Breast epithelium (tissue), 4 donors: ENCODE measurements around the gene NIPAL1. TPM values are rescaled to one million over a fixed set of nuclear protein-coding genes. Genes with fewer than 3 reads are reported as not detected.

Source experiments
- DNase-seq, 2 donors: peaks; one replicate each; pipeline ENCODE4 v3.0.0-alpha.2; 2019; ENCODE audit warnings: low spot score in 2 of 2
- H3K27ac ChIP-seq, 2 donors: fragments of 200-600 bp; sonication (generic) in 1 of 2; one replicate each; pipeline ENCODE4 v1.5.1; 2016 to 2019; ENCODE audit warnings: mild to moderate bottlenecking in 1 of 2
- H3K27me3 ChIP-seq, 2 donors: fragments of 200-600 bp; sonication (generic) in 1 of 2; one replicate each; pipeline versions ENCODE4 v1.5.1 to v1.6.0; 2017 to 2019; ENCODE audit warnings: control low read depth in 1 of 2, mild to moderate bottlenecking in 1 of 2
- H3K36me3 ChIP-seq: fragments of 200-600 bp; one replicate; pipeline ENCODE4 v1.5.1; 2019
- H3K4me1 ChIP-seq, 2 donors: fragments of 200-600 bp; sonication (generic); one replicate each; pipeline ENCODE4 v1.5.1; 2016 to 2019; ENCODE audit warnings: control low read depth in 1 of 2
- H3K4me3 ChIP-seq, 3 donors: fragments of 200-600 bp; sonication (generic); 1 replicate in 2 of 3; 2 replicates in 1 of 3; pipeline ENCODE4 v1.5.1; 2016 to 2019; ENCODE audit warnings: mild to moderate bottlenecking in 3 of 3, moderate library complexity in 2 of 3
- H3K9me3 ChIP-seq, 2 donors: fragments of 200-600 bp; sonication (generic) in 1 of 2; one replicate each; pipeline ENCODE4 v1.5.1; 2016 to 2019; ENCODE audit warnings: control low read depth in 1 of 2
- CTCF ChIP-seq, 3 donors: fragments of 450-650 bp; IDR thresholded peaks; one replicate each; pipeline ENCODE4 v1.5.1; 2016 to 2017; ENCODE audit warnings: antibody characterized with exemption in 3 of 3, mild to moderate bottlenecking in 3 of 3, moderate library complexity in 3 of 3
- POLR2A ChIP-seq: fragments of 450-650 bp; IDR thresholded peaks from one replicate; pipeline ENCODE4 v1.6.1; 2016; ENCODE audit warnings: antibody characterized with exemption, mild to moderate bottlenecking, moderate library complexity
- POLR2AphosphoS5 ChIP-seq, 3 donors: sonication (generic); formaldehyde crosslinking; IDR thresholded peaks; one replicate each; pipeline ENCODE4 v1.6.1; 2017; ENCODE audit warnings: antibody characterized with exemption in 3 of 3
- intact Hi-C: fragments of 100-400 bp; cut with DNase I; formaldehyde crosslinking; loops from one replicate; pipeline ENCODE4 v1.15.1; 2023; ENCODE audit warnings: low total_unique reads
- total RNA-seq, 3 donors: library from RNA; depleted of rRNA; stranded (reverse); fragments of >200 nt; gene quantifications; one replicate each; pipeline ENCODE4 v1.1.0, GENCODE V29; 2016

NIPAL1 gene
- total RNA-seq, 3 donors from 2014 or later = under 0.01 to 9.4 (median 2.0) TPM

GRCh38 chr4:48064349-48064748, 47.8 kb downstream of the NIPAL1 start:
- Histone ChIP-seq H3K4me1 (no peaks in the 10 kb centered on the region), H3K9me3 (no peaks in the 10 kb centered on the region), H3K27me3 (no peaks in the 10 kb centered on the region), H3K36me3 (no peaks in the 10 kb centered on the region), H3K27ac (no peak overlapping the region), H3K4me3 (no peak overlapping the region)
- intact Hi-C loops = no loop called here
- DNase-seq = no peak
- TF ChIP-seq CTCF (IDR thresholded peaks at IDR 0.05) = no peak
- no peak for TF ChIP-seq POLR2A
- TF ChIP-seq POLR2AphosphoS5 (IDR thresholded peaks at IDR 0.05) = no peak

- H3K4me1 ChIP-seq = no peaks in the 10 kb centered on the region
- H3K36me3 ChIP-seq = no peaks in the 10 kb centered on the region
- DNase-seq = no peak
- H3K27ac ChIP-seq = no peak overlapping the region
- intact Hi-C loops = no loop called here
- H3K9me3 ChIP-seq = no peaks in the 10 kb centered on the region
- H3K27me3 ChIP-seq = no peaks in the 10 kb centered on the region
- no peak for TF ChIP-seq CTCF (IDR thresholded peaks at IDR 0.05)
- TF ChIP-seq POLR2AphosphoS5 (IDR thresholded peaks at IDR 0.05) = no peak
- no peak for TF ChIP-seq POLR2A
- H3K4me3 ChIP-seq = no peak overlapping the region
Observed at GRCh38 chr4:48065587-48066052, 49.0 kb downstream of the NIPAL1 start.

- no peaks in the 10 kb centered on the region for H3K4me1 ChIP-seq
- H3K4me3 ChIP-seq = no peak overlapping the region
- no peak overlapping the region for H3K27ac ChIP-seq
- H3K36me3 ChIP-seq = no peaks in the 10 kb centered on the region
- DNase-seq = no peak
- intact Hi-C loops = no loop called here
- TF ChIP-seq POLR2AphosphoS5 (IDR thresholded peaks at IDR 0.05) (no peak), POLR2A (no peak), CTCF (IDR thresholded peaks at IDR 0.05) (no peak)
- H3K9me3 ChIP-seq = no peaks in the 10 kb centered on the region
- H3K27me3 ChIP-seq = no peaks in the 10 kb centered on the region
Observed at GRCh38 chr4:48067536-48067935, 51.0 kb downstream of the NIPAL1 start.

GRCh38 chr4:48068182-48068581, 51.6 kb downstream of the NIPAL1 start:
- H3K36me3 ChIP-seq = no peaks in the 10 kb centered on the region
- H3K4me1 ChIP-seq = no peaks in the 10 kb centered on the region
- no peaks in the 10 kb centered on the region for H3K27me3 ChIP-seq
- no peaks in the 10 kb centered on the region for H3K9me3 ChIP-seq
- H3K27ac ChIP-seq = no peak overlapping the region
- intact Hi-C loops = no loop called here
- no peak overlapping the region for H3K4me3 ChIP-seq
- TF ChIP-seq CTCF (IDR thresholded peaks at IDR 0.05) (no peak), POLR2A (no peak), POLR2AphosphoS5 (IDR thresholded peaks at IDR 0.05) (no peak)
- DNase-seq = no peak

- Histone ChIP-seq H3K9me3 (no peaks in the 10 kb centered on the region), H3K27me3 (no peaks in the 10 kb centered on the region), H3K27ac (no peak overlapping the region), H3K36me3 (no peaks in the 10 kb centered on the region), H3K4me1 (no peaks in the 10 kb centered on the region), H3K4me3 (no peak overlapping the region)
- DNase-seq = no peak
- no peak for TF ChIP-seq POLR2A
- no peak for TF ChIP-seq POLR2AphosphoS5 (IDR thresholded peaks at IDR 0.05)
- no peak for TF ChIP-seq CTCF (IDR thresholded peaks at IDR 0.05)
- intact Hi-C loops = no loop called here
Observed at GRCh38 chr4:48069026-48069425, 52.5 kb downstream of the NIPAL1 start.
